ENCODE data around the gene GRIK2. TPM values are rescaled to one million over a fixed set of nuclear protein-coding genes. Genes with fewer than 3 reads are reported as not detected.

GRIK2 gene
- total and polyA plus RNA-seq, 8 donors, result 0.61 to 3.5 (median 2.4) TPM

DNA sequence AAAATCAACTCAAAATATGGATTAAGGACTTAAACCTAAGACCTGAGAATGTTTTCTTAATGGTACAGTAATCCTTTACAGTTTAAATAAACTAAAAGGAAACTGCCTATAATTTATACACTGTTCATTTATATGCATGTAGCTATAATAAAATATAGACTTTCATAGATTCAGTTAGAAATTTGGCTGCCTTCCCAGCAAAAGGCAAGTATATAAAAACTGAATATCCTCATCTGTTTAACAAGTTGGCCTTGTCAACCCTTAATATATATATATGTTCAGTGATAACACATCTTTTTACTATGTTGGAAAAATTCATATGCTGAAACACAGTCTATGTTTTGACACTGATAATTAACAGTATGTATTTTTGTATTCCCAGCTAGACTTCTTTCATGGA lies 123.1 kb downstream of the GRIK2 start:
- TF ChIP-seq, protein P1, sequence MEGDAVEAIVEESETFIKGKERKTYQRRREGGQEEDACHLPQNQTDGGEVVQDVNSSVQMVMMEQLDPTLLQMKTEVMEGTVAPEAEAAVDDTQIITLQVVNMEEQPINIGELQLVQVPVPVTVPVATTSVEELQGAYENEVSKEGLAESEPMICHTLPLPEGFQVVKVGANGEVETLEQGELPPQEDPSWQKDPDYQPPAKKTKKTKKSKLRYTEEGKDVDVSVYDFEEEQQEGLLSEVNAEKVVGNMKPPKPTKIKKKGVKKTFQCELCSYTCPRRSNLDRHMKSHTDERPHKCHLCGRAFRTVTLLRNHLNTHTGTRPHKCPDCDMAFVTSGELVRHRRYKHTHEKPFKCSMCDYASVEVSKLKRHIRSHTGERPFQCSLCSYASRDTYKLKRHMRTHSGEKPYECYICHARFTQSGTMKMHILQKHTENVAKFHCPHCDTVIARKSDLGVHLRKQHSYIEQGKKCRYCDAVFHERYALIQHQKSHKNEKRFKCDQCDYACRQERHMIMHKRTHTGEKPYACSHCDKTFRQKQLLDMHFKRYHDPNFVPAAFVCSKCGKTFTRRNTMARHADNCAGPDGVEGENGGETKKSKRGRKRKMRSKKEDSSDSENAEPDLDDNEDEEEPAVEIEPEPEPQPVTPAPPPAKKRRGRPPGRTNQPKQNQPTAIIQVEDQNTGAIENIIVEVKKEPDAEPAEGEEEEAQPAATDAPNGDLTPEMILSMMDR (IDR thresholded peaks at IDR 0.05), result no peak
- Histone ChIP-seq H3K4me1 (no peaks in the 10 kb centered on the region), H3K27ac (no peak overlapping the region), H3K27me3 (no peaks in the 10 kb centered on the region), H3K4me3 (no peak overlapping the region), H3K36me3 (no peaks in the 10 kb centered on the region), H3K9me3 (no peaks in the 10 kb centered on the region)
- no peak for DNase-seq
- ATAC-seq, result no peak
- intact Hi-C loops (cut with DNase I), result no loop called here
- FAIRE-seq, result no peak

- 65% methylated on average over 1 of the region's 1 CpG for WGBS, 2 donors
- intact Hi-C loops (cut with DNase I), result no loop called here
- no peak overlapping the region for H3K27ac ChIP-seq
- H3K36me3 ChIP-seq, result no peaks in the 10 kb centered on the region
- no peaks in the 10 kb centered on the region for H3K4me1 ChIP-seq
- no peak overlapping the region for H3K4me3 ChIP-seq
- FAIRE-seq, result no peak
- no peaks in the 10 kb centered on the region for H3K27me3 ChIP-seq
- DNase-seq, result no peak
- no peaks in the 10 kb centered on the region for H3K9me3 ChIP-seq
- TF ChIP-seq, protein P1 (IDR thresholded peaks at IDR 0.05), result no peak
- ATAC-seq, result no peak
Measured at GRCh38 chr6:101517632-101518031, 124.1 kb downstream of the GRIK2 start.

DNA sequence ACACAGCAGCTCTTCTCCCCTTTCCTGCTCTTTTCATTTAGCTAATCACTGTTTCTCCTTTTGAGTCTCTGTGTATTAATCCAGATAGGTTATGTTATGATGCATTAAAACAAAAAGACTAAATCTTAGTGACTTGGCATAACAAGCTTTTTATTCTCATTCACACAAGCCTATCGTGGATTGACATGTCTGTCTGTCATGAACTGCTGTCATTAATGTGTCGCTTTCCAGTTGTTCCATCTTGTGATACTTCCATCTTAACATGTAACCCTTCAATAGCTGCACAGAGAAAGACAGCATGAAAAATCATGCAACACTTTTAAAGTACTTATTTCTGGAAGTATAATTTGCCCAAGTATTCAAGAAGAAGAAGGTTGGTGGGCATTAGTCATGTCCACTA lies 128.7 kb downstream of the GRIK2 start:
- TF ChIP-seq, protein P1 (IDR thresholded peaks at IDR 0.05), result no peak
- WGBS, 2 donors, result 67 to 82% methylated on average over 2 of the region's 2 CpGs
- H3K36me3 ChIP-seq, result no peaks in the 10 kb centered on the region
- no peak for FAIRE-seq
- ATAC-seq, result no peak
- intact Hi-C loops (cut with DNase I), result no loop called here
- no peak for DNase-seq
- no peaks in the 10 kb centered on the region for H3K9me3 ChIP-seq
- no peaks in the 10 kb centered on the region for H3K4me1 ChIP-seq
- no peak overlapping the region for H3K4me3 ChIP-seq
- no peak overlapping the region for H3K27ac ChIP-seq
- H3K27me3 ChIP-seq, result no peaks in the 10 kb centered on the region

- FAIRE-seq (no peak), ATAC-seq (no peak), DNase-seq (no peak)
- H3K4me3 ChIP-seq, result no peak overlapping the region
- no peaks in the 10 kb centered on the region for H3K27me3 ChIP-seq
- H3K36me3 ChIP-seq, result no peaks in the 10 kb centered on the region
- TF ChIP-seq, protein P1 (IDR thresholded peaks at IDR 0.05), result no peak
- WGBS, 2 donors, result 50 to 79% methylated on average over 3 of the region's 3 CpGs
- intact Hi-C loops (cut with DNase I), result no loop called here
- no peaks in the 10 kb centered on the region for H3K9me3 ChIP-seq
- no peak overlapping the region for H3K27ac ChIP-seq
- no peaks in the 10 kb centered on the region for H3K4me1 ChIP-seq
Measured at GRCh38 chr6:101527467-101527866, 134.0 kb downstream of the GRIK2 start.

DNA sequence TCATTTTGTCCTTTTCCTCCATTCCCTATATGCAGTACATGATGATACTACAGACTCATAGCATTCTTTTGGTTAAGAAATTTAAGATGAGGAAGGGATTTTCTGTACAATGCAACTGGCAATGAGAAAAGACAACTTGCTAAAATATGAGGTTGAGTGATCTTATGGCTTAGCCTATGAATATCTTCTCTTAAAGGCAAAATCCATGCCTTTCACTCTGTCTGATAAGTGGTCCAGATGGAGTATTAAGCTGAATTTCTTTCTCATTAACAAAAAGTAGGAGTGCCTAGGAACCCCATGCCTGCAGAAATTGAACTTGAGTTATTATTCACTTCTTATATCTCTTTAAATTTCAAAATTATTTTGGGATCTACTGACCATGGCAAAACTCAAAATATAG lies 135.3 kb downstream of the GRIK2 start:
- Histone ChIP-seq H3K9me3 (no peaks in the 10 kb centered on the region), H3K4me3 (no peak overlapping the region), H3K27ac (no peak overlapping the region), H3K27me3 (no peaks in the 10 kb centered on the region), H3K36me3 (no peaks in the 10 kb centered on the region), H3K4me1 (no peaks in the 10 kb centered on the region)
- no peak for DNase-seq
- no peak for FAIRE-seq
- no peak for ATAC-seq
- intact Hi-C loops (cut with DNase I), result no loop called here
- TF ChIP-seq, protein P1 (IDR thresholded peaks at IDR 0.05), result no peak

Data from pancreas (tissue), 10 donors.